HEK293 (cell line): ENCODE data around the gene PCDH18.

Source experiments
- CTCF ChIA-PET: fragments of 350-600 bp; formaldehyde crosslinking; extraction: SDS; loops from one replicate; lab custom pipeline; 2021; ENCODE audit warnings: antibody characterized with exemption; lab: Yijun Ruan, JAX
- POLR2A ChIA-PET: fragments of 300-600 bp; formaldehyde crosslinking; extraction: SDS; loops from one replicate; lab custom pipeline; 2020; ENCODE audit warnings: antibody characterized with exemption, inconsistent platforms; lab: Yijun Ruan, JAX
- H3K27ac ChIP-seq: fragments of 200-500 bp; sonication (Bioruptor generic); 2 replicates; pipeline ENCODE4 v1.5.1; 2014; ENCODE audit warnings: low read depth, low read length, control low read depth, inconsistent platforms; ENCODE audit errors: extremely low read depth
- H3K36me3 ChIP-seq, 2 experiments: fragments of 200-500 bp in 1 of 2; sonication (Bioruptor generic) in 1 of 2; 1 replicate in 1 of 2; 2 replicates in 1 of 2; pipeline ENCODE4 v1.5.1; 2014 to 2017; ENCODE audit warnings: inconsistent platforms in 2 of 2, low read length in 2 of 2; ENCODE audit not compliant: control insufficient read depth in 2 of 2, insufficient read depth in 1 of 2
- H3K4me1 ChIP-seq: fragments of 200-500 bp; sonication (Bioruptor generic); 2 replicates; pipeline ENCODE4 v1.5.1; 2014; ENCODE audit warnings: mild to moderate bottlenecking, low read length, inconsistent platforms; ENCODE audit not compliant: control insufficient read depth, insufficient read depth
- H3K4me3 ChIP-seq: 2 replicates; pipeline ENCODE4 v1.5.1; 2011; ENCODE audit warnings: low read depth, mild to moderate bottlenecking, control low read depth, low read length, moderate library complexity
- H3K9me3 ChIP-seq: fragments of 200-500 bp; sonication (Bioruptor generic); 2 replicates; pipeline ENCODE4 v1.5.1; 2014; ENCODE audit warnings: low read depth, low read length, inconsistent platforms; ENCODE audit not compliant: control insufficient read depth, insufficient read depth
- EGR2 ChIP-seq: fragments of 450-650 bp; formaldehyde crosslinking; IDR thresholded peaks from 2 replicates; pipeline ENCODE4 v1.5.1; 2016; ENCODE audit warnings: low read depth, missing biosample characterization, missing genetic modification characterization
- GFI1B ChIP-seq: fragments of 450-650 bp; formaldehyde crosslinking; IDR thresholded peaks from 2 replicates; pipeline ENCODE4 v1.5.1; 2016; ENCODE audit warnings: missing biosample characterization, missing genetic modification characterization
- GLI2 ChIP-seq: fragments of 450-650 bp; formaldehyde crosslinking; IDR thresholded peaks from 2 replicates; pipeline ENCODE4; 2017; ENCODE audit warnings: missing biosample characterization, missing genetic modification characterization, low read depth, borderline replicate concordance
- KLF9 ChIP-seq: fragments of 450-650 bp; formaldehyde crosslinking; IDR thresholded peaks from 2 replicates; pipeline ENCODE4 v1.5.1; 2016; ENCODE audit warnings: missing biosample characterization, missing genetic modification characterization, low read depth
- PRDM1 ChIP-seq: fragments of 450-650 bp; formaldehyde crosslinking; IDR thresholded peaks from 2 replicates; pipeline ENCODE4; 2016; ENCODE audit warnings: missing biosample characterization, missing genetic modification characterization
- PRDM4 ChIP-seq: fragments of 450-650 bp; formaldehyde crosslinking; IDR thresholded peaks from 2 replicates; pipeline ENCODE4 v1.5.1; 2017; ENCODE audit warnings: missing biosample characterization, missing genetic modification characterization
- SALL2 ChIP-seq: fragments of 450-650 bp; formaldehyde crosslinking; IDR thresholded peaks from 2 replicates; pipeline ENCODE4 v1.5.0; 2017; ENCODE audit warnings: missing biosample characterization, mild to moderate bottlenecking, missing genetic modification characterization, borderline replicate concordance
- SP2 ChIP-seq: fragments of 450-650 bp; formaldehyde crosslinking; IDR thresholded peaks from 2 replicates; pipeline ENCODE4 v1.5.1; 2016; ENCODE audit warnings: missing biosample characterization, missing genetic modification characterization
- TRIM28 ChIP-seq: IDR thresholded peaks from 2 replicates; pipeline ENCODE4 v1.6.1; 2011; ENCODE audit warnings: low read length, control low read depth, borderline replicate concordance
- ZBTB17 ChIP-seq: fragments of 450-650 bp; formaldehyde crosslinking; IDR thresholded peaks from 2 replicates; pipeline ENCODE4 v1.5.1; 2016; ENCODE audit warnings: missing biosample characterization, missing genetic modification characterization
- ZBTB48 ChIP-seq: fragments of 450-650 bp; formaldehyde crosslinking; IDR thresholded peaks from 2 replicates; pipeline ENCODE4 v1.5.1; 2016; ENCODE audit warnings: missing biosample characterization, missing genetic modification characterization
- ZFP3 ChIP-seq: fragments of 450-650 bp; formaldehyde crosslinking; IDR thresholded peaks from 2 replicates; pipeline ENCODE4 v1.5.1; 2016; ENCODE audit warnings: low read depth, missing biosample characterization, missing genetic modification characterization
- ZNF341 ChIP-seq: fragments of 450-650 bp; formaldehyde crosslinking; IDR thresholded peaks from 2 replicates; pipeline ENCODE4; 2016; ENCODE audit warnings: low read depth, missing biosample characterization, missing genetic modification characterization
- ZNF366 ChIP-seq: fragments of 450-650 bp; formaldehyde crosslinking; conservative IDR thresholded peaks from 2 replicates; pipeline ENCODE4 v1.5.1; 2016; ENCODE audit warnings: missing biosample characterization, missing genetic modification characterization
- ZNF398 ChIP-seq: fragments of 450-650 bp; formaldehyde crosslinking; IDR thresholded peaks from 2 replicates; pipeline ENCODE4 v1.5.1; 2017; ENCODE audit warnings: missing biosample characterization, missing genetic modification characterization
- ZNF571 ChIP-seq: fragments of 450-650 bp; formaldehyde crosslinking; IDR thresholded peaks from 2 replicates; pipeline ENCODE4 v1.5.0; 2017; ENCODE audit warnings: missing biosample characterization, missing genetic modification characterization
- ZNF596 ChIP-seq: fragments of 450-650 bp; IDR thresholded peaks from 2 replicates; pipeline ENCODE4 v1.5.0; 2018; ENCODE audit warnings: missing biosample characterization, mild to moderate bottlenecking, missing genetic modification characterization, moderate library complexity
- ZNF600 ChIP-seq: fragments of 450-650 bp; formaldehyde crosslinking; IDR thresholded peaks from 2 replicates; pipeline ENCODE4 v1.5.1; 2016; ENCODE audit warnings: missing biosample characterization, missing genetic modification characterization
- ZNF843 ChIP-seq: fragments of 450-650 bp; formaldehyde crosslinking; IDR thresholded peaks from 2 replicates; pipeline ENCODE4 v1.5.1; 2016; ENCODE audit warnings: missing biosample characterization, missing genetic modification characterization
- TF ChIP-seq, protein P1 (sequence below): fragments of 450-650 bp; formaldehyde crosslinking; IDR thresholded peaks from 2 replicates; pipeline ENCODE4 v1.5.1; 2016; ENCODE audit warnings: missing biosample characterization, missing genetic modification characterization
- TF ChIP-seq, protein P2 (sequence below): fragments of 450-650 bp; formaldehyde crosslinking; IDR thresholded peaks from 2 replicates; pipeline ENCODE4 v1.5.1; 2016; ENCODE audit warnings: missing biosample characterization, missing genetic modification characterization
- TF ChIP-seq, protein P3 (sequence below): fragments of 450-650 bp; formaldehyde crosslinking; IDR thresholded peaks from 2 replicates; pipeline ENCODE4 v1.5.1; 2016; ENCODE audit warnings: missing biosample characterization, missing genetic modification characterization
- TF ChIP-seq, protein P4 (sequence below): fragments of 450-650 bp; formaldehyde crosslinking; IDR thresholded peaks from 2 replicates; pipeline ENCODE4 v1.5.1; 2017; ENCODE audit warnings: missing biosample characterization, missing genetic modification characterization

Gene PCDH18

DNA sequence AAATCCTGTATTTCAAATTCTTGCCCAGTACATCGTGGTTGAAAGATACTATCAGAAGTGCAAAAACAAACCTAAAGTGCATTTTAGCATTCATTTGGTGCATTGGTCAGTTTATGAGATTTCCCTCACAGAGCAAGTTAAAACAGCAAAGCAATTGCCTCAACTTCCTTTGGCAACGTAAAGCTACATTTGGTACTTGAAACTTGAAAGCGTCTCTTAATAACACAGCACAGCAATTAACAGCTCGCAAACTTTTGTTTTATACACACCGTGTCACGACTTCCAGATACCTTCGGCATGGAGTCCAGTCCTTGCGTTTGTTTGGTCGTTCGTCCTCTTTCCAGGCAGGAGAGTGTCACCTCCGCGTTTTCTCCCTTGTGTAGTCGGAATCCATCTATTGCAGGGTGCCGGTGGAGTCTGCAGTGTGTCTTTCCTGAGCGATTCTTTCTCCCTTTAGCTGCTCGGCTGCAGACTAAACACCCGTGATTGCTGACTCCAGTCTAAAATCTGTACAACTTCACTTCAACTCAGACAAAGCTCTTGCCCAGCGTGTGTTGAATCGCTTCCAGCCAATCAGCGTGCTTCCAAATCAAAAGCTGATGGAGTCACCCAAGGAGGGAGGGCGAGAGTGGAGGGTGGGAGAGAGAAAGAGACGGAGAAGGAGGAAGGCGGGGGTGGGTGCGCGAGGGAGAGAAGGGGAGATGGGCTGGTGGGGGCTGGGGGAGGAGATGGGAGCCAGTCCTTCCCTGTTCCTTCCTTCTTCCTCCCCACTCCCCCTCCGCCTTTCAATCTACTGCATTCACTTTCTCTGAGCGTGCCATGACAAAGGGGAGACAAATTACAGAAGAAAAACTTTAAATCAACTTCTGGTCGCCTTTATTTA lies at the start of gene PCDH18:
Gene PCDH18 (minus strand): TSS at position 509 of the 883 bp plus-strand sequence. CDS start 406 bp downstream, at position 103.
- H3K27ac ChIP-seq: peak within 1 kb of the TSS; percentile 67; the same call in 1 of the 2 replicates
- CTCF ChIA-PET: interaction anchor here (0.6 to 1.3 kb wide), 5 partner anchors 93 to 404 kb away, joined by 3 read pairs; no protein-coding TSS in a partner anchor
- no peak for TF ChIP-seq ZBTB48
- TF ChIP-seq, protein P1, sequence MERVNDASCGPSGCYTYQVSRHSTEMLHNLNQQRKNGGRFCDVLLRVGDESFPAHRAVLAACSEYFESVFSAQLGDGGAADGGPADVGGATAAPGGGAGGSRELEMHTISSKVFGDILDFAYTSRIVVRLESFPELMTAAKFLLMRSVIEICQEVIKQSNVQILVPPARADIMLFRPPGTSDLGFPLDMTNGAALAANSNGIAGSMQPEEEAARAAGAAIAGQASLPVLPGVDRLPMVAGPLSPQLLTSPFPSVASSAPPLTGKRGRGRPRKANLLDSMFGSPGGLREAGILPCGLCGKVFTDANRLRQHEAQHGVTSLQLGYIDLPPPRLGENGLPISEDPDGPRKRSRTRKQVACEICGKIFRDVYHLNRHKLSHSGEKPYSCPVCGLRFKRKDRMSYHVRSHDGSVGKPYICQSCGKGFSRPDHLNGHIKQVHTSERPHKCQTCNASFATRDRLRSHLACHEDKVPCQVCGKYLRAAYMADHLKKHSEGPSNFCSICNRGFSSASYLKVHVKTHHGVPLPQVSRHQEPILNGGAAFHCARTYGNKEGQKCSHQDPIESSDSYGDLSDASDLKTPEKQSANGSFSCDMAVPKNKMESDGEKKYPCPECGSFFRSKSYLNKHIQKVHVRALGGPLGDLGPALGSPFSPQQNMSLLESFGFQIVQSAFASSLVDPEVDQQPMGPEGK (tag by site-specific recombination): peak; percentile 61
- peak; percentile 91 for TF ChIP-seq ZNF398
- TF ChIP-seq, protein P2, sequence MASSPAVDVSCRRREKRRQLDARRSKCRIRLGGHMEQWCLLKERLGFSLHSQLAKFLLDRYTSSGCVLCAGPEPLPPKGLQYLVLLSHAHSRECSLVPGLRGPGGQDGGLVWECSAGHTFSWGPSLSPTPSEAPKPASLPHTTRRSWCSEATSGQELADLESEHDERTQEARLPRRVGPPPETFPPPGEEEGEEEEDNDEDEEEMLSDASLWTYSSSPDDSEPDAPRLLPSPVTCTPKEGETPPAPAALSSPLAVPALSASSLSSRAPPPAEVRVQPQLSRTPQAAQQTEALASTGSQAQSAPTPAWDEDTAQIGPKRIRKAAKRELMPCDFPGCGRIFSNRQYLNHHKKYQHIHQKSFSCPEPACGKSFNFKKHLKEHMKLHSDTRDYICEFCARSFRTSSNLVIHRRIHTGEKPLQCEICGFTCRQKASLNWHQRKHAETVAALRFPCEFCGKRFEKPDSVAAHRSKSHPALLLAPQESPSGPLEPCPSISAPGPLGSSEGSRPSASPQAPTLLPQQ (tag by site-specific recombination): no peak
- no peak for TF ChIP-seq ZNF596
- peak; percentile 31; the same call in 1 of the 2 replicates for TF ChIP-seq SP2 (tag by site-specific recombination)
- no peak for TF ChIP-seq ZNF571 (tag by site-specific recombination)
- no peak for TF ChIP-seq ZFP3 (tag by site-specific recombination)
- TF ChIP-seq GLI2 (tag by site-specific recombination): no peak
- TF ChIP-seq TRIM28: peak; percentile 53; the same call in 1 of the 2 replicates
- TF ChIP-seq ZNF600 (tag by site-specific recombination): 0 out of 2 replicates have a peak, but pooled peaks have one; percentile 28
- no peak for TF ChIP-seq PRDM4 (tag by site-specific recombination)
- TF ChIP-seq ZNF341 (tag by site-specific recombination): peak; percentile 31
- TF ChIP-seq ZNF843 (tag by site-specific recombination): no peak
- peak; percentile 81 for TF ChIP-seq ZBTB17 (tag by site-specific recombination)
- TF ChIP-seq, protein P3, sequence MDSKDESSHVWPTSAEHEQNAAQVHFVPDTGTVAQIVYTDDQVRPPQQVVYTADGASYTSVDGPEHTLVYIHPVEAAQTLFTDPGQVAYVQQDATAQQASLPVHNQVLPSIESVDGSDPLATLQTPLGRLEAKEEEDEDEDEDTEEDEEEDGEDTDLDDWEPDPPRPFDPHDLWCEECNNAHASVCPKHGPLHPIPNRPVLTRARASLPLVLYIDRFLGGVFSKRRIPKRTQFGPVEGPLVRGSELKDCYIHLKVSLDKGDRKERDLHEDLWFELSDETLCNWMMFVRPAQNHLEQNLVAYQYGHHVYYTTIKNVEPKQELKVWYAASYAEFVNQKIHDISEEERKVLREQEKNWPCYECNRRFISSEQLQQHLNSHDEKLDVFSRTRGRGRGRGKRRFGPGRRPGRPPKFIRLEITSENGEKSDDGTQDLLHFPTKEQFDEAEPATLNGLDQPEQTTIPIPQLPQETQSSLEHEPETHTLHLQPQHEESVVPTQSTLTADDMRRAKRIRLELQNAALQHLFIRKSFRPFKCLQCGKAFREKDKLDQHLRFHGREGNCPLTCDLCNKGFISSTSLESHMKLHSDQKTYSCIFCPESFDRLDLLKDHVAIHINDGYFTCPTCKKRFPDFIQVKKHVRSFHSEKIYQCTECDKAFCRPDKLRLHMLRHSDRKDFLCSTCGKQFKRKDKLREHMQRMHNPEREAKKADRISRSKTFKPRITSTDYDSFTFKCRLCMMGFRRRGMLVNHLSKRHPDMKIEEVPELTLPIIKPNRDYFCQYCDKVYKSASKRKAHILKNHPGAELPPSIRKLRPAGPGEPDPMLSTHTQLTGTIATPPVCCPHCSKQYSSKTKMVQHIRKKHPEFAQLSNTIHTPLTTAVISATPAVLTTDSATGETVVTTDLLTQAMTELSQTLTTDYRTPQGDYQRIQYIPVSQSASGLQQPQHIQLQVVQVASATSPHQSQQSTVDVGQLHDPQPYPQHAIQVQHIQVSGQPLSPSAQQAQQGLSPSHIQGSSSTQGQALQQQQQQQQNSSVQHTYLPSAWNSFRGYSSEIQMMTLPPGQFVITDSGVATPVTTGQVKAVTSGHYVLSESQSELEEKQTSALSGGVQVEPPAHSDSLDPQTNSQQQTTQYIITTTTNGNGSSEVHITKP (tag by site-specific recombination): peak; percentile 71
- TF ChIP-seq, protein P4, sequence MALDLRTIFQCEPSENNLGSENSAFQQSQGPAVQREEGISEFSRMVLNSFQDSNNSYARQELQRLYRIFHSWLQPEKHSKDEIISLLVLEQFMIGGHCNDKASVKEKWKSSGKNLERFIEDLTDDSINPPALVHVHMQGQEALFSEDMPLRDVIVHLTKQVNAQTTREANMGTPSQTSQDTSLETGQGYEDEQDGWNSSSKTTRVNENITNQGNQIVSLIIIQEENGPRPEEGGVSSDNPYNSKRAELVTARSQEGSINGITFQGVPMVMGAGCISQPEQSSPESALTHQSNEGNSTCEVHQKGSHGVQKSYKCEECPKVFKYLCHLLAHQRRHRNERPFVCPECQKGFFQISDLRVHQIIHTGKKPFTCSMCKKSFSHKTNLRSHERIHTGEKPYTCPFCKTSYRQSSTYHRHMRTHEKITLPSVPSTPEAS (tag by site-specific recombination): no peak
- TF ChIP-seq EGR2 (tag by site-specific recombination): peak; percentile 50
- TF ChIP-seq ZNF366: peak; percentile 57; the same call in 1 of the 2 replicates
- 0 out of 2 replicates have a peak, but pooled peaks have one; percentile 7 for TF ChIP-seq GFI1B
- peak; percentile 32; the same call in 1 of the 2 replicates for TF ChIP-seq PRDM1 (tag by site-specific recombination)
- no peak for TF ChIP-seq KLF9 (tag by site-specific recombination)
- no peak for TF ChIP-seq SALL2 (tag by site-specific recombination)

More for the DNA sequence above, at the start of gene PCDH18:
- H3K36me3 ChIP-seq: peaks cover 3 to 25% of the 10 kb centered on the region in 2 experiments; a peak in 2 of 3 replicates
- POLR2A ChIA-PET: interaction anchor here (0.6 to 0.9 kb wide), 3 partner anchors 27 to 500 kb away, joined by 3 read pairs; no protein-coding TSS in a partner anchor
- peak within 1 kb of the TSS; percentile 70 for H3K4me3 ChIP-seq
- no peaks in the 10 kb centered on the region for H3K9me3 ChIP-seq
- H3K4me1 ChIP-seq: peaks cover 4% of the 10 kb centered on the region
